Skeletal muscle tissue (tissue), 4 donors: ENCODE results near the gene CORO2A. TPM values are rescaled to one million over a fixed set of nuclear protein-coding genes. Genes with fewer than 3 reads are reported as not detected.

ENCODE experiments used
- H3K27ac ChIP-seq: one replicate; pipeline ENCODE4 v1.7.0; 2013; ENCODE audit warnings: mild to moderate bottlenecking, low read depth, low read length, inconsistent platforms
- H3K27me3 ChIP-seq, 3 donors: one replicate each; pipeline ENCODE4 v1.7.0; 2013; ENCODE audit warnings: low read length in 3 of 3; ENCODE audit not compliant: control insufficient read depth in 3 of 3, insufficient read depth in 3 of 3
- H3K36me3 ChIP-seq, 3 donors: one replicate each; pipeline ENCODE4 v1.7.0; 2013; ENCODE audit warnings: low read length in 3 of 3; ENCODE audit not compliant: control insufficient read depth in 3 of 3, insufficient read depth in 3 of 3
- H3K4me1 ChIP-seq, 3 donors: one replicate each; pipeline ENCODE4 v1.7.0; 2013; ENCODE audit warnings: low read length in 3 of 3, mild to moderate bottlenecking in 3 of 3; ENCODE audit not compliant: control insufficient read depth in 3 of 3, insufficient read depth in 3 of 3
- H3K4me3 ChIP-seq, 3 donors: one replicate each; pipeline ENCODE4 v1.7.0; 2013; ENCODE audit warnings: low read length in 3 of 3
- H3K9ac ChIP-seq, 3 donors: one replicate each; pipeline ENCODE4 v1.7.0; 2013; ENCODE audit warnings: low read length in 3 of 3, mild to moderate bottlenecking in 3 of 3, moderate library complexity in 2 of 3, low read depth in 1 of 3
- H3K9me3 ChIP-seq, 3 donors: one replicate each; pipeline ENCODE4 v1.7.0; 2013; ENCODE audit warnings: low read length in 3 of 3; ENCODE audit not compliant: control insufficient read depth in 3 of 3
- total RNA-seq: library from RNA; depleted of rRNA; stranded (reverse); fragments of >200 nt; gene quantifications from one replicate; pipeline ENCODE4 v1.2.3, GENCODE V29; 2014
- donor health status: Osteomylitis.

Gene CORO2A
- total RNA-seq, 1 donor from 2014 or later = under 0.01 TPM

GRCh38 chr9:98105006-98105405 is 87.4 kb downstream of the CORO2A start:
- no peak overlapping the region for H3K9ac ChIP-seq
- peak overlapping the region; percentile 17 for H3K27ac ChIP-seq
- H3K9me3 ChIP-seq = peaks cover 0 to 2% (median 0%) of the 10 kb centered on the region in 3 donors
- H3K4me1 ChIP-seq = peaks cover 0 to 4% (median 0%) of the 10 kb centered on the region in 3 donors
- H3K36me3 ChIP-seq = no peaks in the 10 kb centered on the region
- no peak overlapping the region for H3K4me3 ChIP-seq
- no peaks in the 10 kb centered on the region for H3K27me3 ChIP-seq

- H3K36me3 ChIP-seq = no peaks in the 10 kb centered on the region
- H3K4me3 ChIP-seq = no peak overlapping the region
- peaks cover 0 to 4% (median 0%) of the 10 kb centered on the region in 3 donors for H3K4me1 ChIP-seq
- H3K9ac ChIP-seq = no peak overlapping the region
- peaks cover 0 to 2% (median 0%) of the 10 kb centered on the region in 3 donors for H3K9me3 ChIP-seq
- H3K27me3 ChIP-seq = peaks cover 0 to 4% (median 0%) of the 10 kb centered on the region in 3 donors
- peak overlapping the region; percentile 17 for H3K27ac ChIP-seq
These were observed 88.0 kb downstream of the CORO2A start for GRCh38 chr9:98104445-98104881.

- peaks cover 0 to 2% (median 0%) of the 10 kb centered on the region in 3 donors for H3K9me3 ChIP-seq
- H3K4me1 ChIP-seq = peaks cover 0 to 4% (median 0%) of the 10 kb centered on the region in 3 donors
- no peak overlapping the region for H3K27ac ChIP-seq
- H3K36me3 ChIP-seq = no peaks in the 10 kb centered on the region
- no peak overlapping the region for H3K9ac ChIP-seq
- no peak overlapping the region for H3K4me3 ChIP-seq
- peaks cover 0 to 7% (median 0%) of the 10 kb centered on the region in 3 donors for H3K27me3 ChIP-seq
These were observed 90.6 kb downstream of the CORO2A start for GRCh38 chr9:98101868-98102273.

GRCh38 chr9:98101416-98101815 is 91.0 kb downstream of the CORO2A start:
- H3K4me1 ChIP-seq = peaks cover 0 to 4% (median 0%) of the 10 kb centered on the region in 3 donors
- H3K9ac ChIP-seq = no peak overlapping the region
- H3K4me3 ChIP-seq = no peak overlapping the region
- no peaks in the 10 kb centered on the region for H3K36me3 ChIP-seq
- peaks cover 0 to 2% (median 0%) of the 10 kb centered on the region in 3 donors for H3K9me3 ChIP-seq
- no peak overlapping the region for H3K27ac ChIP-seq
- peaks cover 0 to 7% (median 0%) of the 10 kb centered on the region in 3 donors for H3K27me3 ChIP-seq

GRCh38 chr9:98100456-98100855 is 92.0 kb downstream of the CORO2A start:
- Histone ChIP-seq H3K4me1 (peaks cover 0 to 4% (median 0%) of the 10 kb centered on the region in 3 donors), H3K27ac (no peak overlapping the region), H3K9me3 (no peaks in the 10 kb centered on the region), H3K9ac (no peak overlapping the region), H3K36me3 (no peaks in the 10 kb centered on the region), H3K4me3 (no peak overlapping the region), H3K27me3 (peaks cover 0 to 10% (median 2%) of the 10 kb centered on the region in 3 donors)

DNA sequence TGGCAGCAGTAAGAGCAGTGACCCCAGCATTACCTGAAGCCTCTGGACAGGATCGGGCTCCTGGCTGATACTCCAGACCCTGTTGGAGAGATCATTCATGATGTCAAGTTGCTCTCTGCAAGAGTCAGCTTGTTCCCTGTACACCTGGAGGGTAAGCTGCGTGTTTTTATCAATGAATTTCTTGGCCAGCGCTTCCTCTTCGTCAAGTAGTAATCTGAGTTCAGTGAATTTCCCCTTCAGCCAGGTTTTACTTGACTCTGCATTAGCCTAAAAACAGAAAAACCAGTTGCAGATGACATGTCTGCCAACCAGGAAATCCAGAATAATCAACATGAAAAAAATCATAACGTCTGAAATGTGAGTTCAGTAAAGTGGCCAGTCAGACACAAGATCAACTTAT is 92.5 kb downstream of the CORO2A start:
- no peaks in the 10 kb centered on the region for H3K9me3 ChIP-seq
- no peak overlapping the region for H3K4me3 ChIP-seq
- H3K27ac ChIP-seq = no peak overlapping the region
- H3K36me3 ChIP-seq = no peaks in the 10 kb centered on the region
- H3K4me1 ChIP-seq = peaks cover 0 to 4% (median 0%) of the 10 kb centered on the region in 3 donors
- peaks cover 0 to 10% (median 8%) of the 10 kb centered on the region in 3 donors for H3K27me3 ChIP-seq
- no peak overlapping the region for H3K9ac ChIP-seq

GRCh38 chr9:98099346-98099745 is 93.1 kb downstream of the CORO2A start:
- peaks cover 0 to 13% (median 10%) of the 10 kb centered on the region in 3 donors for H3K27me3 ChIP-seq
- no peak overlapping the region for H3K27ac ChIP-seq
- H3K9ac ChIP-seq = no peak overlapping the region
- H3K9me3 ChIP-seq = no peaks in the 10 kb centered on the region
- H3K4me3 ChIP-seq = no peak overlapping the region
- no peaks in the 10 kb centered on the region for H3K4me1 ChIP-seq
- H3K36me3 ChIP-seq = no peaks in the 10 kb centered on the region

- H3K9me3 ChIP-seq = no peaks in the 10 kb centered on the region
- no peak overlapping the region for H3K27ac ChIP-seq
- H3K4me1 ChIP-seq = no peaks in the 10 kb centered on the region
- H3K27me3 ChIP-seq = peaks cover 6 to 21% (median 16%) of the 10 kb centered on the region in 3 donors
- H3K9ac ChIP-seq = no peak overlapping the region
- no peaks in the 10 kb centered on the region for H3K36me3 ChIP-seq
- no peak overlapping the region for H3K4me3 ChIP-seq
These were observed 94.6 kb downstream of the CORO2A start for GRCh38 chr9:98097836-98098235.

DNA sequence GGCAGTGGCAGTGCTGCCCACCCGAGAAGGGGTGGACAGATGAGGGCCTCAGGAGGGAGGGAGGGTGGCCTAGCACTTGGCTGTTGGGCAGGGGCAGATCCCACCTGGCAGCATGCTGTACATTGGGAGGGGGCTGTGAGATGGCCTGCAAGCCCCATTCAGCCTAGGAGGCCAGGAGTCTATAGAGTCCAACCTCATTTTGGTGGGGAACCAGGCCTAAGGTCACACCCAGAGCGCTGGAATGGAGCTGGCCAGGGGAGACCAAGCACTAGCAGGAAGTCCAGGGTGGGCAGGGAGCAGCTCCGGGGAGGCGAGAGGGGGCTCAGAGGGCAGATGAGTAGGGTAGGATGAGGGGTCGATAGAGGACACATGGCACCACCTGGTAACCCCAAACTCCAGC is 96.3 kb downstream of the CORO2A start:
- Histone ChIP-seq H3K4me1 (no peaks in the 10 kb centered on the region), H3K9me3 (no peaks in the 10 kb centered on the region), H3K4me3 (no peak overlapping the region), H3K36me3 (no peaks in the 10 kb centered on the region), H3K9ac (no peak overlapping the region), H3K27ac (no peak overlapping the region), H3K27me3 (peaks cover 12 to 21% (median 16%) of the 10 kb centered on the region in 3 donors)

- Histone ChIP-seq H3K27ac (no peak overlapping the region), H3K4me1 (no peaks in the 10 kb centered on the region), H3K36me3 (no peaks in the 10 kb centered on the region), H3K4me3 (no peak overlapping the region), H3K9me3 (no peaks in the 10 kb centered on the region), H3K9ac (no peak overlapping the region), H3K27me3 (peaks cover 12 to 21% (median 16%) of the 10 kb centered on the region in 3 donors)
These were observed 97.0 kb downstream of the CORO2A start for GRCh38 chr9:98095401-98095800.
